Esophagus (tissue), 2 donors: Measurements from ENCODE around the gene CLPTM1L. TPM values are rescaled to one million over a fixed set of nuclear protein-coding genes. Genes with fewer than 3 reads are reported as not detected.
"Not testable (repeated sequence)": the region's sequence is repeated elsewhere in the genome, so short reads cannot be mapped to it uniquely, and the experiment has no call there.

Experiments
- H3K27ac ChIP-seq, 2 donors: one replicate each; pipeline ENCODE4 v1.5.1; 2013; ENCODE audit warnings: low read depth in 2 of 2, mild to moderate bottlenecking in 2 of 2, inconsistent platforms in 1 of 2, low read length in 1 of 2, moderate library complexity in 1 of 2
- H3K27me3 ChIP-seq, 2 donors: one replicate each; pipeline ENCODE4 v1.6.1; 2013; ENCODE audit warnings: low read length in 2 of 2, control low read depth in 1 of 2, mild to moderate bottlenecking in 1 of 2; ENCODE audit not compliant: insufficient read depth in 2 of 2, control insufficient read depth in 1 of 2
- H3K36me3 ChIP-seq, 2 donors: one replicate each; pipeline ENCODE4 v1.6.1; 2013; ENCODE audit warnings: low read length in 1 of 2; ENCODE audit not compliant: control insufficient read depth in 2 of 2, insufficient read depth in 2 of 2
- H3K4me1 ChIP-seq, 2 donors: one replicate each; pipeline ENCODE4 v1.6.1; 2013; ENCODE audit warnings: low read length in 1 of 2; ENCODE audit not compliant: control insufficient read depth in 2 of 2, insufficient read depth in 2 of 2
- H3K4me3 ChIP-seq, 2 donors: one replicate each; pipeline ENCODE4 v1.5.1; 2013; ENCODE audit warnings: low read length in 2 of 2, mild to moderate bottlenecking in 2 of 2, low read depth in 1 of 2, moderate library complexity in 1 of 2
- H3K9me3 ChIP-seq, 2 donors: one replicate each; pipeline ENCODE4 v1.6.1; 2013; ENCODE audit warnings: mild to moderate bottlenecking in 2 of 2, low read depth in 1 of 2, low read length in 1 of 2, moderate library complexity in 1 of 2; ENCODE audit not compliant: control insufficient read depth in 2 of 2, insufficient read depth in 1 of 2
- WGBS, 2 donors: extraction: QIAGEN DNeasy Blood & Tissue Kit; methylation state at CpG; one replicate each; pipeline ENCODE4 v1.1.7; 2013; 5-methylcytosine and 5-hydroxymethylcytosine counted together
- polyA plus RNA-seq, 2 donors: library from polyadenylated mRNA; stranded (reverse); fragments of 200-250 nt; gene quantifications; one replicate each; pipeline ENCODE4 v1.2.3, GENCODE V29; 2013
- donor health status: healthy with polysubstance abuse.
- donor health status: Bipolar disorder and iron deficiency.

The CLPTM1L gene
- polyA plus RNA-seq, 2 donors, result 20.0 to 52.1 TPM

DNA sequence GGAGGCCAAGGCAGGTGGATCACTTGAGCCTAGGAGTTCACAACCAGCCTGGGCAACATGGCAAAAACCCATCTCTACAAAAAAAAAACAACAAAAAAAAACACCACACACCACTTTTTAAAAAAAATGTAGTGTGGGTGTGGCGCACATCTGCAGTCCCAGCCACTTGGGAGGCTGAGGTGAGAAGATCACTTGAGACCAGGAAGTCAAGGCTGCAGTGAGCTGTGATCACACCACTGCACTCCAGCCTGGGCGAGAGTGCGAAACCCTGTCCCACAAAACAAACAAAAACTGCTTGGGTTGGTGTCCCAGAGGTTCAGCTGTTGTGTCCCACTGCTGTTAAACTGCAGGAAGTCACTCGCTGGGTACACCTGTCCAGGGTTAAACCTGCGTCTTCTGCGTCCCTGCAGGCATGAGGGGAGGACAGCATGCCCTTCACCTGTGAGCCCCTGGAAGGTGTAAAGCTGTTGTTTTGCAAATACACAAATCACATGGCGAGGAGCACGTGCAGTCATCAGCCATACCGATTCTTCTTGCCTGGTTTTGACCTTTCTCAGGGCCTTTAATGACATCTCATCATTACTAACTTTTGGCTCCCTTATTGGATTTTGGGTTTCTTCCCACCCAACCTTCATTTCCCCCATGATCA lies 29.3 kb upstream of the CLPTM1L start:
- no peaks in the 10 kb centered on the region for H3K27me3 ChIP-seq
- no peak overlapping the region for H3K27ac ChIP-seq
- no peaks in the 10 kb centered on the region for H3K9me3 ChIP-seq
- H3K36me3 ChIP-seq, result no peaks in the 10 kb centered on the region
- H3K4me3 ChIP-seq, result no peak overlapping the region
- H3K4me1 ChIP-seq, result no peaks in the 10 kb centered on the region
- 69 to 70% methylated on average over 9 of the region's 9 CpGs for WGBS, 2 donors

DNA sequence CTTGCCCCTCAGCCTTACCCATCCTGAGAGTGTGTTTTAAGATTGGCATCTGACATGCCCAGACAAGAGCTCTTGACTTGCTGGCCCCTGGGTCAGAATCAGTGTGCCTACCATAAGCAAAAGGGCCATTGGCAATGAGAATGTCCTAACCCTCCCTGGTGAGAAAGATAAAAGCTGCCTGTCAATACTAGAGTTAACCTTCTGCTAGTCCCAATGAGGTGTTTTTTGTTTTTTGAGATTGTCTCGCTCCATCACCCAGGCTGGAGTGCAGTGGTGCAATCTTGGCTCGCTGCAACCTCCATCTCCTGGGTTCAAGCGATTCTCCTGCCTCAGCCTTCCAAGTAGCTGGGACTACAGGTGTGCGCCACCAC lies 27.1 kb upstream of the CLPTM1L start:
- H3K36me3 ChIP-seq, H3K4me1 ChIP-seq, H3K27me3 ChIP-seq, H3K4me3 ChIP-seq, H3K27ac ChIP-seq, H3K9me3 ChIP-seq: not testable (repeated sequence)
- 91 to 94% methylated on average over 4 of the region's 4 CpGs for WGBS, 2 donors

DNA sequence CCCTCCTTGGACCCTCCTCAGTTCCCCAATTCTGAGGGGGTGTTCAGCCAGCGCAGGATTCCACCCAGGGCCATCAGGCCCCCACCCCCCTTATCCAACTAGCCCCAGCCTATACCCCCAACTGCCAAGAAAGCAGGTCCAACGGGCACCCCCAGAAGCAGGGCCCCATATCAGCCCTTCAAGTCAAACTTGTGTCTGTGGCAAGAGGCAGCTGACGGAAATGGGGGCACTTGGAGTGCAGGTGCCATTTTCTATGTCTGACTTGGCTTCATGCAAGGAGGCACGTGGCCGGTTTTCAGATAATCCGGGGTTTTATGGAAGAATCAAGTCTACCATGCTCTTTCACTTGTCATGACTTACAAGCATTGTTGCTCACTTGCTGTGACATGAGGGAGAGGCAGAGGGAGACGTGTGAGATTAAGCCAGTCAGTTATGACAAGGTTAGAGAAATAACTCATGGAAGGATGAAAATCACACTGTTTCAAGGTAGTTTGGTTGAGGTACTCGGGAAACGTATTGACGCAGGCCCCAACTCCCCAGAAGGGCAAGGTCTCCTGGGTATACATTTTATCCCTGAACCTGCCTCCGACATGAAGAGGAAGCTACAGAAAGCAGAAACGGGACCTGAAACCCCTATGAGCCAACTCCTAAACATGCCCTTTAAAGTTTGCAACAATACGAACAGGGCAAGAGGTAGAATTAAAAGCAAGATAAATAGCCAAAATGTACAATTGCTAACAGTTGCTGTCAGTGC lies 26.5 kb upstream of the CLPTM1L start:
- Histone ChIP-seq H3K27ac (no peak overlapping the region), H3K36me3 (no peaks in the 10 kb centered on the region), H3K27me3 (no peaks in the 10 kb centered on the region), H3K4me3 (no peak overlapping the region), H3K9me3 (no peaks in the 10 kb centered on the region), H3K4me1 (no peaks in the 10 kb centered on the region)
- WGBS, 2 donors, result 78 to 80% methylated on average over 13 of the region's 13 CpGs

DNA sequence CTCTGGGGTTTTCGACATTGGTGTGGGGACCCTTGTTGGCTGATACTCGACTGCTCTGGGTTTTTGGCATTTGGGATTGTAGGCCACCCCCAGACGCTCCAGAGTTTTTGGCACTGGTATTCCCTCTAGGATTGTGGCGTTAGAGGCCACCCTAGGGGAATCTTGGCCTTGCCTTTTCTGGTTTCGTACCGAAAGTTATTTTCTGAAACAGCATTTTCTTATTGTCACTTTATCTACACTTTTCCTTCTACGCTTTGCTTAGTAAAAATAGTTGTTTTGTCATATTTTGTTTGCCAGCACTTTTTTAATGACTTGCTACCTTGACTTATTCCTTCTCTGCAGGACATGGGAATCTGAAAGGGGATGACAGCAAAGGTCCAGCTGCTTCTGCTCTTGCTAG lies 25.1 kb upstream of the CLPTM1L start:
- Histone ChIP-seq H3K4me3 (no peak overlapping the region), H3K4me1 (no peaks in the 10 kb centered on the region), H3K27me3 (no peaks in the 10 kb centered on the region), H3K27ac (no peak overlapping the region), H3K36me3 (no peaks in the 10 kb centered on the region), H3K9me3 (no peaks in the 10 kb centered on the region)
- 79 to 84% methylated on average over 7 of the region's 7 CpGs for whole genome bisulfite sequencing, 2 donors

DNA sequence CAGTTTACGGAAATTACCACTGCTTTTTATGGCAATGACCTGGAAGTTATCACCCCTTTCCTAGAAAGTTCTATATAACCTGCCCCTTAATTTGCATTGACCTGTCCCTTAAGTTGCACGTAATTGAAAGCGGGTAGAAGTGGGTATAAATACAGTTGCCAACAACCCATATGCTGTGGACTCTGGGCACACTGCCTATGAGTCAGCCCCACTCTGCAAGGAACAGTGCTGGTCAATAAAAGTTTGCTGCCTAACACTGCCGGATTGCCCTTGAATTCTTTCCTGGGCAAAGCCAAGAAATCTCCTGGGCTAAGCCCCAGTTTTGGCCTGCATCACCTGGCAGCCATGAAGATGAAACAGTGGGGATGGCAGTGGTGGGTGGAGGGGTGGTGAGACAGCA lies 23.9 kb upstream of the CLPTM1L start:
- Histone ChIP-seq H3K4me1 (no peaks in the 10 kb centered on the region), H3K36me3 (no peaks in the 10 kb centered on the region), H3K9me3 (no peaks in the 10 kb centered on the region), H3K4me3 (no peak overlapping the region), H3K27me3 (no peaks in the 10 kb centered on the region), H3K27ac (no peak overlapping the region)
- 76 to 78% methylated on average over 4 of the region's 4 CpGs for WGBS, 2 donors

DNA sequence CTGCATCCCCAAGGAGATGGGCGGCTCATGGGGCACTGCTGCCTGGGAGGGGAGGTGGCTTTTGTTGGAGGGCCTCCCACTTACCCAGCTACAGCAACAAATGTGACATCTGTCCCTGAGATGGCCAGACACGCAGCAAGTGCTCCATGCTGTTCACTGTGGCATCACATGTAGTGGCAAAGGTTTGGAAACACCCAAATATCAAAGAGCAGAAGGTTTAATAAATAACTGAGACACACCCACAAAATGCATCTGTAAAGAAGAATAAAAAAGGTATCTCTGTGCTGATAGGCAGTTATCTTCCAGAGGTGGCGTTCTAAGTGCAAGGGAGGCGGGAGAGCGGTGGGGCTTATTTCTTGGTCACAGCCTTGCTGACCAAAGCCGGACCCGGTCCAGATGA lies 23.3 kb upstream of the CLPTM1L start:
- no peak overlapping the region for H3K27ac ChIP-seq
- no peaks in the 10 kb centered on the region for H3K27me3 ChIP-seq
- H3K36me3 ChIP-seq, result no peaks in the 10 kb centered on the region
- 80 to 85% methylated on average over 7 of the region's 7 CpGs for WGBS, 2 donors
- H3K4me3 ChIP-seq, result no peak overlapping the region
- H3K9me3 ChIP-seq, result no peaks in the 10 kb centered on the region
- no peaks in the 10 kb centered on the region for H3K4me1 ChIP-seq

DNA sequence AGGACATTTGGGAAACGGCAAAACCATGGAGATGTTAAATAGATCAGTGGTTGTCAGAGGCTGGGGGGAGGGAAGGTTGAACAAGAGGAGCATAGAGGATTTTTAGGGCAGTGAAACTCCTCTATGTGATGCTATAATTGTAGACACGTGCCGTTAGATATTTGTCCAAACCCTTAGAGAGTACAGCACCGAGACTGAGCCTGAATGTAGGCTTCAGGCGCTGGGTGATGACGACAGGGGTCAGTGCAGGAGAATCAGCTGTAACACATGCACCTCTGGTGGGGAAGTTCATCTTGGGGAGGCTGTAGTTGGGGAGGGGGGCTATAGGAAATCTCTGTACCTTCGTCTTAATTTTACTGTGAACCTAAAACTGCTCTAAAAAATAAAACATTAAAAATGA lies 22.2 kb upstream of the CLPTM1L start:
- no peaks in the 10 kb centered on the region for H3K36me3 ChIP-seq
- H3K9me3 ChIP-seq, result no peaks in the 10 kb centered on the region
- no peak overlapping the region for H3K27ac ChIP-seq
- no peak overlapping the region for H3K4me3 ChIP-seq
- no peaks in the 10 kb centered on the region for H3K4me1 ChIP-seq
- WGBS, 2 donors, result 70 to 75% methylated on average over 7 of the region's 7 CpGs
- H3K27me3 ChIP-seq, result no peaks in the 10 kb centered on the region

DNA sequence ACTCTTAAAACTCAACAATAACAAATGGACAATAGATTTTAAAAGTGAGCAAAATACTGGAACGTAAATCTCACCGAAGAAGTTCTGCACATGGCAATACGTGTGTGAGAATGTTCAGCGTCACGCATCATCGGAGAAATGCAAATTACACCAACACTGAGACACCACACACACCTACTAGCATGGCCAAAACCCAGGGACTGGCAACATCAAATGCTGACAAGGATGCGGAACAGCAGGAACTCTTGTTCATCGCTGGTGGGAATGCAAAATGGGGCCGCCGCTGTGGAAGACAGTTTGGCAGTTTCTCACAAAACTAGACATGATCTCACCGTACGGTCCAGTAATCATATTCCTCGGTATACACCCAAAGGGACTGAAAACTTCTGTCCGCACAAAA lies 21.6 kb upstream of the CLPTM1L start:
- 85 to 89% methylated on average over 14 of the region's 14 CpGs for WGBS, 2 donors
- H3K36me3 ChIP-seq, result no peaks in the 10 kb centered on the region
- no peaks in the 10 kb centered on the region for H3K27me3 ChIP-seq
- H3K4me3 ChIP-seq, result no peak overlapping the region
- H3K27ac ChIP-seq, result no peak overlapping the region
- no peaks in the 10 kb centered on the region for H3K9me3 ChIP-seq
- H3K4me1 ChIP-seq, result no peaks in the 10 kb centered on the region

DNA sequence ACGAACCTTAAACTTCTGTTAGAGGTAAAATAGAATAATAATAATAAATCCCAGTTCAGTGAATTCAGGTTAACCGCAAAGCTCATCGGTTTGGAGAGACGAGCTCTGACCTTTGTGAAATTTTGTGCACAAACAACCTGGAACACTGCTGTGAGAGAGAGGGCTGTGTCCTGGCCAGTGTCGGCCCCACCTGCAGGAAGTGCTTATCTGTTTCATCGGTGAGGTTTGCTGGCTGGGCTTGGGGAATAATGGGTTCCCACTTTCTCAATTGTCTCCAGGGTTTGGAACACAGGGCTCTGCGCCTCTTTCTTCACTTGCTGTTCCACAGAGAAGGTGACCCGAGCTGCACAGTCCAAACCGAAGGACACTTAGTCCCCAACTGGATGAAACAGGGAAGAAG lies 19.3 kb upstream of the CLPTM1L start:
- WGBS, 2 donors, result 66 to 75% methylated on average over 9 of the region's 9 CpGs
- H3K9me3 ChIP-seq, result no peaks in the 10 kb centered on the region
- H3K4me1 ChIP-seq, result no peaks in the 10 kb centered on the region
- H3K27ac ChIP-seq, result no peak overlapping the region
- H3K36me3 ChIP-seq, result no peaks in the 10 kb centered on the region
- no peaks in the 10 kb centered on the region for H3K27me3 ChIP-seq
- H3K4me3 ChIP-seq, result no peak overlapping the region

DNA sequence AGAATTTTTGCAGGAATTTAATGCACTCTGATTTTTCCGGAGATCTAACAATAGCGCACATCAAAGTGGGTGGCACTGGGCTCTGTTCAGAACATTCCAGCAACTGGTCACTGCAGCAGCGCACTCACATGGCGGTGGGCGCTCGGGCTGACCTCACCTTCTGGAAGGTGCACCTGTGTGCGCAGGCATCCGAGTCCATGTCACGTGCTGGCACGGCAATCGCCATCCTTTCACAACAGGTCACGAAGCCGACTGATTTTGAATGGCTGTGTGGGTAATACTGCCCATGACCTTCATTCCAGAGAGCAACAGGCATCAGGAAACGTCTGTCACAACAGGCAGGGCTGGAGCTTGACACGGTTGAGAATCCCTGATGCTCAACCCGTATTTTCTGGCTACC lies 18.7 kb upstream of the CLPTM1L start:
- H3K4me1 ChIP-seq, result no peaks in the 10 kb centered on the region
- H3K36me3 ChIP-seq, result no peaks in the 10 kb centered on the region
- no peaks in the 10 kb centered on the region for H3K9me3 ChIP-seq
- no peaks in the 10 kb centered on the region for H3K27me3 ChIP-seq
- H3K27ac ChIP-seq, result no peak overlapping the region
- no peak overlapping the region for H3K4me3 ChIP-seq
- 76 to 79% methylated on average over 16 of the region's 16 CpGs for WGBS, 2 donors
